Effector CD4-positive, alpha-beta T cell (primary cell): Measurements from ENCODE around the gene EDEM3.

Source experiments
- DNase-seq: peaks from one replicate; pipeline ENCODE4 v3.0.0-alpha.2; 2020

EDEM3 gene

GRCh38 chr1:184664661-184665060 lies 90.0 kb downstream of the EDEM3 start:
- no peak for DNase-seq

DNA sequence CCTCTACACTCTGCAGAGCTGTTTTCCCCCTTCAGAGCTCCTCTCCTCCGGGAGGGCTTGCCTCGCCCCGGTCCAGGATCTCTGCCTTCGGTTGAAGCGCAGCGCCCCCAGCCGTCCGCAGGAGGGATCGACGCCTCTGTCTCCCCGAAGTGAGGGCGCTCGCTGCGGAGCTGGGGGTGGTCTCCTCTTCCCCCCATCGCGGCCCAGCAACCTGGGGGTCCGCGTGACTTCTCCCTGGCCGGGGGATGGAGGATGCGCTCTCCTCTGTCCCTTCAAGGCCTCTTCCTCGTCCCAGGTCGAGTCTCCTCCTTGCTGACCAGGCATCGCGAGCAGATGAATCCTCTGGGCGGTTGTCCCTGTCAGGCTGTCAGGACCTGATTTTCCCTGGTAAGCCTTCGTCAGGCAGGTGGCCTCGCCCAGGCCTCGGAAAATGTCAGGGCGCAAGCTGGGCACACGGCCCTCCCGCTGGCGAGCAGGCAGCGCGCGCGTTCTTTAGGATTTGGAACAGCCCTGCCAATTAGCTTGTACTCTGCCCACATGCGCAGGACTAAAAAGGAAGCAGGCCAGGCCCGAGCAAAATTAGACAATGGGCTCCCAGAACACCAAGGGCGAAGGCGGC lies 90.5 kb downstream of the EDEM3 start:
- no peak for DNase-seq

- no peak for DNase-seq
Observed at GRCh38 chr1:184661801-184662200, 92.9 kb downstream of the EDEM3 start.

DNA sequence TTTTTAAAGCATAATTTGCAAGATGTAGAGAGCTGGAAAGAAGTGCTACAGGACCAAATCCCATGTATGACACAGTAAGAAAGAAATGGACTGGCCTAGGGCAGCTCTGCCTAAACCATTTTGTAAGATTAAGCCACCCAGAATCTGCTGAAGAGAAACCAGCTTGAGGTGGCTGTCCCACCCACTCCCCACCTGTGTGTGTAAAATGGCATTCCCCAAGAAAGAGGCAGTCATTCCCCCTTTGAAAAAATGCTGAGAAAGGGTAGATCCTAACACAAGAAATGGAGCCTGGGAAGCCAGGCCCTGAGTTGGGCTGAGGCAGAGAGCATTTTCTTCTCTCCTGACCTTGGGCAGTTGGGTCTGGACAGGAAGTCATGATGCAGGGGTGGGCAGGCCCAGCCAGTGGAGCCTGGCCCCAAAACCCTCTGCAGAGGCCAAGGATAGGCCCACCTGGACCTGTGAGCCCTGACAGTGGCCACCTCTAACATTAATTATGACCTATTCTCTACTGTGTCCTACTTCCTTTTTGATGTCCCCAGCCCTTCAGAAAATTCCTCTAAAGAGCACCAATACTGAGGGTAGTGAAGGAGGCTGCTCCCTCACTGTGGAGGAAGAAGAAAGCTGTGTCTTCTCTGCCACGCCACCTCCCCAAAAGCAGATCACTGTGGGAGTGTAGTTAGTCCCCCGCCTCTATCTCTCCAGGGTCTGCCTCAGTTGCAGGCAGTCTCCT lies 94.0 kb downstream of the EDEM3 start:
- DNase-seq, result no peak

- no peak for DNase-seq
Observed at GRCh38 chr1:184658055-184658454, 96.6 kb downstream of the EDEM3 start.

GRCh38 chr1:184656221-184656620 lies 98.4 kb downstream of the EDEM3 start:
- DNase-seq, result no peak

- no peak for DNase-seq
Observed at GRCh38 chr1:184655185-184655584, 99.5 kb downstream of the EDEM3 start.

DNA sequence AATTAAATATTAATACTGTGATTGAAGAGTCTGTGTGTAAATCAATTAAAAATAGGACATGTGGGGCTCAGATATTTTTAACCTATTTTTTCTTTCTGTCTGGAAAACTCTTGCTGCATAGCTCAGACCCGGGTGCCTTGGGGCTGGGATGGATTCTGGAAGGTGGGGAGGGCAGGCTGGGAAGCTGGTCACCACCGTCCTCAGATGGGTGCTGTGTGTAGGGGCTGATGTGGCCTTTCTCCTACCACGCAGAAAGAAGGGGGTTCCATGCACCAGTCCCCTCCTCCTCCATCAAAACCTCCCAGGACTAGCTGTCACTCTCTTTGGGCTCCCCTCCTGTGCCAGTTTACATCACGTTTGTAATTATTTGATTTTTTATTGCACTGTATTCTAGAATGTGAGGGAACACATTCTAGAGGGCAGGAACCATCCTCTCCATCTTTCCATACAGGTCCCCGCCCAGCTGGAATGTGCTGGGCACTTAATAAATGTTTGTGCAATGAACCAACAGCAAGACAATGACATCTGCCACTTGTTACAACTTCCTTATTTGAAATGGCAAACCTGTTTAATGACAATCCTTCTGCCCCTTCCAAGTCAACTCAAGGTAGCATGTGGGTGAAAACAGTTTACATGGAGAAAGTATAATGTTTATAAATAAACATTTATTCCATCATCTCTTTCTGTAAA lies 104.3 kb downstream of the EDEM3 start:
- no peak for DNase-seq

GRCh38 chr1:184649451-184649888 lies 105.2 kb downstream of the EDEM3 start:
- DNase-seq, result no peak

GRCh38 chr1:184648856-184649201 lies 105.8 kb downstream of the EDEM3 start:
- DNase-seq, result no peak

DNA sequence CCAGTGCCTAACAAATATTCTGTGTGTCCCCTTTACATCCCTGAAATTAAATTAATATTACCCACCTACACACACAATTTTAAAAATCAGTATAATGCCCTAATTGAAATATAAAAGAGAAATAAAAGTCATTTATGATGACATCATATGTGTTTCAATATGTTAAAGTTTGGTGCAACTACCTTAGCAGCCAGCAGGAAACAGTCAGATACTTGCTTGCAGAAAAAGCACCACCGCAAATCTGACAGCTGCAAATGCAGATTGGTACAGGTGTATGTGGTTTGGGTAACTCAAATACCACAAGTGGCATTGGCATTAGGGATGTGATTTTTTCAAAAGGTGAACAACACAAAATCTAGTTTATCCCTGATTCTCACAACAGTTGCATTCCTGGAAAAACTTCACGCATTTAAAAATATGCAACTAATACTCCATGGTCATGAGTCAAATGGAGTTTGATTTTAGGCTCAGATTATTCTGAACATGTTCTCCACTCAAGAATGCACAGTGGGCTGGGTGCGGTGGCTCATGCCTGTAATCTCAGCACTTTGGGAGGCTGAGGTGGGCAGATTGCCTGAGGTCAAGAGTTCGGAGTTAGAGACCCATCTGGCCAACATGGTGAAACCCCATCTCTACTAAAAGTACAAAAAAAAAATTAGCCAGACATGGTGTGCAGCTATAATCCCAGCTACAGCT lies 106.3 kb downstream of the EDEM3 start:
- no peak for DNase-seq

- DNase-seq, result no peak
Observed at GRCh38 chr1:184647471-184647870, 107.2 kb downstream of the EDEM3 start.

DNA sequence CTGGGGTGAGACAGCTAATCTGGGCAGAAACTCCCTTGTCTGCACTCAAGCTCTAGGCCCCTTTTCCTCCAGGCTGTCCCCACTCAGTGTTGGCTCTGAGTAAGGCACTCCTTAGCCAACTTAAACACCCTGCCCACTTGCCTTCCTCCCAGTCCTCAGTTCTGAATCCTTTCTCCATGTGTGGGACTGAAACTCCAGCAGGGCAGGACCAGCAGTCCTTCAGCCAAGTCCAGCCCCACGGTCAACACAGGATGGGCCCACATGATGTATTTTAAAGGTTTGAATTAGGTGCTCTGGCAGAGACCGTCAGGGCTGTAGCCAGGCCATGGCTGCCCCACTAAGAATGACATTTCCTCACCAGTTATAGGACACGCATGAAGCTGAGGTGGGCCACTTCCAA lies 107.8 kb downstream of the EDEM3 start:
- no peak for DNase-seq

DNA sequence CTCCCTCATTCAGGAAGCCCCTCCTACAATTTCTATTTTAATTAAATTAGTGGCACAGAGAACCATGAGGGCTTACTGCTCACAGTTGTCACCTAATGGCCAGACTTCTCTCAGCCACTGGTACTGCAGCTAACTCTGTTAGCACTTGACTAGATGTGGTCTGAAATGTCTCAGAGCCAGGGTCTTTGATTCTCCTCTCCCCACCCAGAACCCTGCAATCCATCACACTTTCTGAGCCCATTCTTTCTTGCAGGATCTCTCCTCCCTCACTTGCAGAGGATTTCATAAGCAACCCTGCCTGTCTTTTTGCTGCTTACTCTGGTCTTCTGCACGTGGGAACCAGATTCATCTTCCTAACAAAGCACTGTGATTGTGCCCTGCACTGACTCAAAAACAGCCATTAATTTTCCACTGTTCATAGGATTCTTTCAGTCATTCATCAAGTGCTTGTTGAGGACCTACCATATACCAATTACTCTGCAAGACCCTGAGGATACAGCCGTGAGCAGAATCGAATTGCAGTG lies 108.4 kb downstream of the EDEM3 start:
- DNase-seq, result no peak

DNA sequence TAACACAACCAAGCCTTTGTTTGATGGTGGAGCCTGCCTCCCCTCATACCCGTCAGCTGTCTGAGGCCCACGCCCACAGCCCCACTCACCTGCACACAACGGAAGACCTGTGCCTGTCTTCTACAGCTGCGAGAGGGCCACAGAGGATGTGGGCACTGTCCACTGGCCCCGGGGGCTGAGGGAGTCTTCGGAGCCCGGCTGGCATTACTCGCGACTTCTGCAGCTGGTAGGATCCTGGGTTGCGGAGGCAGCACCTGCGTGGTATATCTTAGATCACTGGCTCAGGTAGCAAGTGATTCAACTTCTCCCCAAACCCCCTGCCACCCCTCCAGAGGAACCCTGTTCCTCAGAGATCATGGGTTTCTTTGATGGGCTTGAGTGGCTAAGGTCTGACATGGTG lies 109.9 kb downstream of the EDEM3 start:
- DNase-seq, result no peak

DNA sequence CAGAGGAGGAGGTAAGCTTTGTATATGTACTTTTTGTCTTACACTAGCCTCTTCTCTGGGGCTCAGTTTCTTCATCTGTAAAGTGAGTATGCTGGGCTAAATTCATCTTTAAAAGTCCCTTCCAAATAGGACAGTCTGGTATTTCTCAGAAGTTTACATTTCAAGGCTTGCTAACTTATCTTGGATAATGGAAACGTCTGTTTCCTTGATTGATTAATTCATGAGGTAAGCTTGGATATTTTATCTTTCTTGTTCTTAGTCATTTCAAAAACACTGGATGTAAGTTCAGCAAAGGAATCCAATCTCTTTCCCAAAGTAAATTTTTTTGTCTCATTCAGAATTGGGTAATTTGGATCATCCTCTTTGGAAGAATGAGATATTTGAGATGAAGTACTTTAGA lies 111.0 kb downstream of the EDEM3 start:
- no peak for DNase-seq

GRCh38 chr1:184641894-184642293 lies 112.8 kb downstream of the EDEM3 start:
- no peak for DNase-seq

- DNase-seq, result no peak
Observed at GRCh38 chr1:184640505-184640904, 114.2 kb downstream of the EDEM3 start.
